ENCODE results near the gene HK2.
"Not testable (repeated sequence)": the region's sequence is repeated elsewhere in the genome, so short reads cannot be mapped to it uniquely, and the experiment has no call there.

HK2 gene

DNA sequence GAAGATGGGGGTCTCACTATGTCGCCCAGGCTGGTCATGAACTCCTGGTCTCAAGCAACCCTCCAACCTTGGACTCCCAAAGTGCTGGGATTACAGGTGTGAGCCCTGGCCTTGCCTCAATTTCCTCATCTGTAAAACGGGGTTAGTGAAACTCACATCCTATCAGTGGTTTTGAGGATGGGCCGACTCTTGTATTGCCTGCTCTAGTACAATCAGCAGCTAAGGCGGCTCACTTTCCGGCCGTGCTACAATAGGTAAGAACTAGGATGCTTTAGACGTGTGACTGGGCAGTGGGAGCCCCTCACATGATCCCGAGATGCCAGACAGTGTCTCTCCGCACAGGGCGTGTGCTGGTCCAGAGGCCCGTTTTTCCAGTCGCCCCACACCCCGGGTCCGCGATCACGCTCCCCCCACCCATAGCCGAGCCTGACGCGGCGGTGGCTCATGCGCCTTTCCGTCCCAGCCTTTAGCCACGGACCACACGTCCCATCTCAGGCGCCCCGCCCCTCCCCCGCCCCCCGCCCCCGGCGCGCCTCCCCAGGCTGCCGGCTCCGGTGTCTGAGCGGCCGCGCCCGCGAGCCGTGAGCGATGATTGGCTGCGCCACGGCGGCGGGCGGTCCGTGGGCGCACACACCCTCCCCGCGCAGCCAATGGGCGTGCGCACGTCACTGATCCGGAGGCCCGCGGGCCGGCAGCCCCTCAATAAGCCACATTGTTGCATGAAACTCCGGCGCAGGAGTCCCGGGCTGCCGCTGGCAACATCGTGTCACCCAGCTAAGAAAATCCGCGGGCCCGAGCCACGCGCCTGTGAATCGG is at the start of gene HK2:
Gene HK2, plus strand, starts transcription at position 710 of the 816 bp plus-strand sequence. CDS start 454 bp downstream, outside the sequence.
- peak; percentile 27 to 73 (median 45) for DNase-seq

DNA sequence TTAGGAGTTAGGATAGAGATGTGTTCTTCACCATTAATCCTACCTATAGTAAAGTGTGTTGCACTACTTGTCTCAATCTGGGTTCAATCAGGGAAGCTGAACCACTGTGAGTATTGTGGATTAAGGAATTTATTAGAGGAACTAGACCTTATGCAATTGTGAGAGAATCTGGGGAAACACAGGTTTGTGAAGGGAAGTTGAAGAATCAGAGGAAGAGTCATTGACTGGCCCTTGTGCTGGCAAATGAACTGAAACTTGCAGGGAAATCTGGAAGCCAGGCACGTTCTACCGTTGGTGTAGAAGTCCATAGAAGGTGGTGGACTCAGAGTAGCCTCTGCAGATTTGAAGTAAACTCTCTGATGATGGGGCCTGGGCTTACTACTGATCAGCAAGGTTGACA is 44.7 kb upstream of the HK2 start:
- no peak for DNase-seq

- DNase-seq, result no peak
These were observed 41.6 kb upstream of the HK2 start for GRCh38 chr2:74792282-74792681.

- DNase-seq, result not testable (repeated sequence)
These were observed 39.0 kb upstream of the HK2 start for GRCh38 chr2:74794878-74795277.

- DNase-seq, result no peak
These were observed 27.5 kb upstream of the HK2 start for GRCh38 chr2:74806355-74806839.

DNA sequence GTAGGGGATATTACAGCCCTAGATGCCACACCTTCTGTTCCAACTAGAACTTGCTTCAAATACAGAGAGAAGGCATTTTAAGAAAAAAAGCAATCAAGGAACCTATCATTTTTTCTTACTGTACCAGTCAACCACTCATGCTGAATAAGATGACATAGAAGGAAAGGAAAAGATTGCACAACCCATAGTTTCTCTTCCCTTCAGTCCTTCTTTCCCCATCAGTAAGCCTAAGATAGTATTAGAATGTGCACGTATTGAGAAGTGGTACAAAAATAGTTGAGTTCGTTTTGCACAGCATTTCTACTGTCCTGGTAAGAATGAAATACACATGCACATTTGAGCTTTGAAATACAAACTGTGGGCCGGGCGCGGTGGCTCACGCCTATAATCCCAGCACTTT is 27.0 kb upstream of the HK2 start:
- DNase-seq, result no peak

GRCh38 chr2:74812787-74813590 is 20.9 kb upstream of the HK2 start:
- DNase-seq, result no peak

DNA sequence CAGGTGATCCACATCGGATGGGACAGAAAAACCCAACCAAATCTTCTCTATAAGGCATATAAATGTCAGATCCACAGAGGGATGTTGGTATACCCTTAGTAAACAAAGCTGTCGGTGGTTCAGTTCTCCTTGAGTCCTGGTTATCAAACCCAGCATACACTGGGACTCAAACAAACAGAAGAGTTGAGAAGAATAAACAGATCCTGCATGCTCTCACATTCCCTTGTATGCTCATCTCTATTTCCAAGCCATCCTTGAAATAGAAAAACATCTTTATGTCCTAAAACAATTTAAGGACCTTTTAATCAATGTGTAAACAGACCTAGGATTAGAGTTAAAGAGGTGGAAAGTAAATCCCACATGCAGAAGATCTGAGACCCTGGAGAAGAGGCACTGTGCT is 19.8 kb upstream of the HK2 start:
- no peak for DNase-seq

DNA sequence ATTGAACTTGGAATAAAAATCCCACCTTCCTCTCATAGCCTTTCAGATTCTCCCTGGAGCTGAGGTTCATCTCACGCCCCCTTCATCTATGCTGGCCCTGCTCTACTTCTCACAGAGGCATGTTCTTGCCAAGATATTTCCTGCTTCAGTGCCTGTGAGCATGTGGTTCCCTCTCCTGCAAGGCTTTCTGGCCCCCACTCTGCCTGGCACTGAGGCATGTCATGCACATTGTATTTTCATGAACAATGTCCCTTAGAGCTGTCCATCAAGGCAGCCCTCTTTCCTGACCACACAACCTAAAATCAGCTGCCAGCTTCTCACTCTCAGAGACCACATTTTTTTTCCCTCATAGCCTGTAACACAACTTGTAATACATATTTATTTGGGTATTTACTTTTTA is 18.0 kb upstream of the HK2 start:
- DNase-seq, result no peak

DNA sequence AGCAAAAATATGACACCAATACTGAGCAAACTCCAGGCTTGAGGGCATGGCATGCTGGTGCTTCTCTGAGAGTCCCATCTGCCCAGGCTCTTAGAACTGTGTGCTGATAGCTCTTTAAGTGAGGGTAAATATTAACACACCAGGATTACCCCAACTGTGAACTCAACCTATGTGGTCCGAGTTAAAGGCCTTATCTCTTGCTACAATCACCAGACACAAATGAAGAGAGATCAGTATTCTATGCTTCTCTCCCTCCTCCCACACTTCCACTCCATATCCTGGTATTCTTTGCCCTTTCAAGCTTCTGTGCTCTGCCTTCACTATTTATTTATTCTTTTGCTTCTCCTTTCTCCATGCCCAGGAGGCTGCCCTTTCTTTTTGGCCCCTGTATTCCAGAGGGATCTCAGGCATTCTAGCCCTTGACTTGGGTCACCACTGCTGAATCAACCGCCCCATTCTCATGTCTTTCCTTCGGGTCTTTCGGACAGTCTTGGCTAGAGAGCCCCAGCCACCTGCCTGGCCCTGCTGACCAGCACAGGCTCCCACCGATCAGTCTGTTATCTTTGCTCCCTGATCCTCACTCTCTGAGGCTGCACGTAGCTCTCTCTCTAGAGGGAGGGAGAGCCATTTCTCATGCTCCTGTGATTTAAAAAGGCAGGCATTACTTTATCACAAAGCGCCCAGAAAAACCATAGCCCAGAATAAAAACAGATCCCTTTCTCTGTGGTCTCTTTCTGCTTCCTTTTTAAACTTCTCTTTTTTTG is 17.2 kb upstream of the HK2 start:
- DNase-seq, result no peak

DNA sequence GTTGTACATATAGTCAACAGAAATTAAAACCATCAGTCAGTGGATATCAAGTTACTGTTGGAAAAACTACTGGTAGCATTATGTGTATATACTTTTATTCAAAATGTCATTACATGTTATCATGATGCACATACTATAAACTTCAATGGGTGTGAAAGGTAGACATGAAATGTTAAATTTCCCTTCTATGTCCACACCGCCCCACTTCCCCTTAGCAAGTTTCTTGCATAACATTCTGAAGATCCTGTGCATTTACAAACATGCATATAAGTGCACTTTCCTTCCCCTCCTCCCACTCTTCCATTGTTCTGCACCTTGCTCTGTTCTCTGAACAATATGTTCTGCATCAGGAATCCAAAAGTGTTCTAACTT is 16.6 kb upstream of the HK2 start:
- no peak for DNase-seq

GRCh38 chr2:74819702-74820101 is 14.2 kb upstream of the HK2 start:
- DNase-seq, result no peak

GRCh38 chr2:74821177-74822126 is 12.5 kb upstream of the HK2 start:
- DNase-seq, result no peak

DNA sequence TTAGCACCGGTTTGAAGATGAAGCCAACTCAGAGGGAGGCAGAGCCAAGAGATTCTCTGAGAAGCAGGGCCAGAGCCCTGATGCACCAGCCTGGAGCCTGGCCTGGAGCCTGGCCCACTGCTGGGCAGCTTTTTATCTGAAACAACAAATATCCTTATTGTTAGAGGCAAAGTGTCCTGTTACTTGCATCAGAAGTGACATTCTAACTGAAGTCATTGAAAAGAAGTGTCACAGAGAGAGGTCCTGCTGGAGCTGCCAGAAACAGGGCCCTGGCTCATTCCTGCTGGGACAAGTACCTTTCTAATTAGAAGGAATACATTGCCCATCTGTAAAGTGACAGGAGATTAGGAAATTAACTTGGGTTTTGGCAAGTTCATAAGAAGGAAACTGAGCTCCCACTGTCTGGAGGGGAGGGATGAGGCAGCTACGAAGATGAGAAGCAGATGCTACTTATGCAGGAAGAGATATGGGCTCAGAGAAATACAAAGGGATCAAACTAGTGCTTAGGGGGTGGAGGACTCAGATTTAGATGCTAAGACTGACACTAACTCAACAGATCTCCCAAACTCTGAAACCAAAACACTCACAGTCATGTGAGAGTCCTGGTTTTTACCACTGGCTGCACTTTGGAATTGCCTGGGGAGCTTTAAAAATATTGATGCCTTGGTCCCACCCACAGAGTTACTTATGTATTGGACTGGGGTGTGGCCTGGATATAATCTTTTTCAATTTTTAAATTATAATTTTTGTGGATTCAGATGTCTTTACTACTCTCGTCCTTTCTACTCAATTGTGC is 11.0 kb upstream of the HK2 start:
- no peak for DNase-seq

GRCh38 chr2:74824679-74825078 is 9.2 kb upstream of the HK2 start:
- no peak for DNase-seq

DNA sequence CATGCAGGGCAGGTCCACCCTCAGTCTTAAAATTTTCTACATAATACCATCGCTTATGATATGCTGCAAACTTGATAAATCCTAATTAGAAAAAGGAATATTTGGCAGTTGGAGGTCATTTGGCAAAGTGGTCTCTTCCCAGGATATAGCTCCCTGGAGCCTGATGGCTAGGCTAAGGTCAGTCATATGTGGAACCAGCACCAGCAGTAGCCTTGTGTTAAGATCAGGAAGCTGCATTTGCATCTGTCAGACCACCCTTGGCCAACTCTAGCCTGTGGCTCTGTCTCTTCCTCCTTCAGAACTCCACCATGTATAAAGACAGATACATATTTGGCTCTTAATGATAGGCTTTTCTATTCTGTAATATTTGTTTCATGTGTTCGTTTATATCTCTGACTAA is 5.4 kb upstream of the HK2 start:
- no peak for DNase-seq

GRCh38 chr2:74831693-74832530 is 2.0 kb upstream of the HK2 start:
- DNase-seq, result no peak

GRCh38 chr2:74834234-74834791 is 386 bp downstream of the HK2 start:
- peak; percentile 13 to 48 (median 23) for DNase-seq

DNA sequence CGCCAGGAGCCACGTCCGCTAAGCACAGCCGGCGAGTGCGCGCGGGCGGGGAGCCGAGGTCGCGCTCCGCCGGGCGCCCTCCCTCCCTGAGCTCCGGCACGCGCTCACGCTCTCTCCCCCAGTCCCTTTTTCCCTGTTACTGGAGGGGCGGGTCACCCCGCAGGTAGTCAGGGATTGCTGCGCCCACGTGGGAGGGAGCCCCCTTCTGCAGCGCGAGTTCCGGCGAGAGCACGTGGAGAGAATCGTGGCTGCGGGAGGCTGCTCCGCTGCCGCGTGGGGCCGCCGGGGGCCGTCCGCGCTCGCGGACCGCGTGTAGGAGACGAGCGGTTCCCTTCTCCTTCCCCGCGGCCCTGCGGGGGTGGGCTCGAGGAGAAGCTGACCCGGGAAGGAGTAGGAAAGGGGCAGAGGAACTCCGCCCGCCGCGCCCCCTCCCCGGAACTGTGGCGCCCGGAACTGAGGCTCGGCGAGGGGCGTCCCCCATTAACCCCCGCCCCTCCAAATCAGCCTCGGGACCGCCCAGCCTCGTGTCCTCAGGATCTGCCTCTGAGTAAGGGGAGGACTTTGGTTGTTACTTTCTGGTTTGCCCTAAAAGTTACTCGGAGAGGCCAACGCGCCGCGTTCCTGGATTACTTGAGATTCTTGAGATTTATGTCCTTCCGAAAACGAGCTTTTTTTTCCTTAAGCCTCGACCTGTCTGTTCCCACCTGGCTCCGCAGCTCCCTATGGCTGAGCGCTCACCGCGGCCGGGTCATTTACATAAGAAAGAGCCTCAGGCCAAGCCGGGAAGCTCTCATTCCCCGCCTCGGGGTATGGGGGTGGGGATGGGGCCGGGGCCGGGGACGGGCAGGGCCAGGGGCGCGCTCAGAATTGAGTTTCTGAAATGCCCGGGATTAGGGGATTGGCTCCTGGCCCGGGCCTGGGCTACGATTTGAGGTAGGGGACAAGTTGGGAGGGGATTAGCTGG is 1.1 kb downstream of the HK2 start:
- DNase-seq, result peak; percentile 27 to 59 (median 53)
